ENCODE measurements around the gene MTHFD1L.
"Not testable (repeated sequence)": the region's sequence is repeated elsewhere in the genome, so short reads cannot be mapped to it uniquely, and the experiment has no call there.

The MTHFD1L gene

DNA sequence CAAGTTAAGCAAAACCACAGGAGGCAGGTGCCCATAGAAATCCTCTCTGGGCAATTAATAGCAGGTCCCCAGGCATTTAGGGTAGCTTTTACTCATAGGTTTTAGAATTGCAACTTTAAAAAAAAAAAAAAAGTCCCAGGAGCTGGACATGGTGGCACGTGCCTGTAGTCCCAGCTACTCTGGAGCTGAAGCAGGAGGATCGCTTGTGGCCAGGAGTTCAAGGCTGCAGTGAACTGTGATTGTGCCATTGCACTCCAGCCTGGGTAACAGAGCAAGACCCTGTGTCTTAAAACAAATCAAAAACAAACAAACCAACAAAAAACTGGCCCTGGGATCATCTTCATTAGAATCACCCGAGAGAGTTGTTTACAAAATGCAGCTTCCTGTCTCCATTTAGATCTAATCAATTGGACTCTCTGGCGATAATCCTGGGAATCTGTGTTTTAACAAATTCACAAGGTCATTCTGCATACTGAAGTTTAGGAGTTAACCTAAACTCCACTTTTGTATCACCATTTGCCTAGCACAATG is 242.5 kb downstream of the MTHFD1L start:
- DNase-seq = no peak

DNA sequence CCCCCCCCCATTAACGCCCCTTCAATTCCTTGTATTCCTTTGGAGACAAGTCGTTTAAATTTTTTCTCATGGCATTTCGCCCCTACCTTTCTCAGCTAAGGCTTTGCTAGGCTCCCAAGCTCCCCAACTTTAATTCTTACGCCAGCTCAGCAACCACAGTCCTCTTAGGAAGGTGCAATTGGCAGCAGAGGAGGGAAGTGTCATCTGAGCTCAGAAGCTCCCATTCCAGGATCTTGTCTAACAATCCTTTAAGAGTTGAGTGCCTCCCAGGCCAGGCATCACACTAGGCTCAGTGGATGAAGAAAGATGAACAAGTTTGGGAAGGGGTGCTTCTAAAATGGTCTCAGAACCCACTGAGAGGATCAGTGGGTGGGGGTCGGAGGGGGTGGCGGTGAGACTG is 243.0 kb downstream of the MTHFD1L start:
- no peak for DNase-seq

DNA sequence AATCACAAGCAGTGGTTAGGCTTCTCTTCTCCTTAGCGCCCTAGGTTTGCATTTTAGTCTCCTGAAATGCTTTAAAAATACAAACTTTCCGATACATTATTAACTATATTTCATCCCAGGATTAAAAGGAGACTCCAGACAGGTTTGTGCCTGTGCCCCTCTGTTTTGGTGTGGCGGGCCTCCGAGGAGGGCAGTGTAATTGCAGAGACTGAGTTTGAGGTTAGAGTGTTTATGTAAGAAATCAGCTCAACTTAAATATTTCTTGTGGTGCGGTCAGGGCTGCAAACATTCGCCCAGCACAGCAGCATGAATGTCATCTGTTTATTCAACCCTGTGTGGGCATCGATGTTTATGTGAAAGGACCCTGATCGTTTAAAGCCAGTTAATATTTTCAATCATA is 243.9 kb downstream of the MTHFD1L start:
- no peak for DNase-seq

DNA sequence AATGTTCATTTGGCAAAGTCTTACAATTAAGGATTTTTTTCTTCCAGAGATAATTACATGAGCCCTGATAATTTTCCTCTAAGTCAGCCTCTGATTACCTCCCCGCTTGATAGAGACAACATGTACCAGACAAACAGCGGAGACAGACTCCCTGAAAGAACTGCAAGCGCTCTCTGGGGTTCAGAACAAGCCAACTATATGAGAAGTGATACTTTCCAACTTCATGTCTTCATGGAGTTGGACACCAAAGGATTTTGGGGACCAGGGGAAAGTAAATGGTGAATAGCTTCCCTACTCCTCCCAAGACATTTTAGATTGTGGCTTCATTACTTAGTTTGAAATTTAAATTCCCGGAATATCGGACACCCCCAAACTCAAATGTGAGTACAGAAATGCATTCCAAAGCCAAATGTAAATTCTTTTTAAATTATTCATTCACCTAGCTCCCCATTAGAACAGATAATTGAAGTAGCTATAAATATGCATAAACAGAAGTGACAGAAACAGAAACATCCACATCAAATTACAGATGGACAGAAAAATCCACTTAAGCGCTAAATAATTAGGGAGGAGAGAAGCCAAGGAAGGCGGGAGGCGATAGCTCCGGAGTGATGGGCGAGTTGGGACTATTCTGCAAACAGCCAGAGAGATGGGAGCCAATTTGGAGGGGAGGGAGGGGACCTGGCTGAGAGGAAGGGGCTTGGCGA is 244.5 kb downstream of the MTHFD1L start:
- no peak for DNase-seq

DNA sequence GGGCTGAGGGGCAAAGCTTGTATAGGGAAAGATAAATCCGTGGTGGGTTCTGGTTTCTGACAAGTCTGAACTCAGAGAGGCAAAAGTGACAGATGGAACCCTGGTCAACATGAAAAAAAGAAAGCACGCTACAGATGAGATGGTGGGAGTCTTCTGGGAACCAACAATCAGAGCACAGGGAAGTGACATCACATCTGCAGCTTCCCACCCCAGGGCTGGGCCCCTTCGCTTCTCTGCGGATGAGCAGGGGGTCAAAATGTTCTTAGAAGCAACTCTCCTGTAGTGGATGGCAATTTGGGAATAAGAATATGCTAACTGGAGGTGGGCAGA is 245.0 kb downstream of the MTHFD1L start:
- DNase-seq = no peak

DNA sequence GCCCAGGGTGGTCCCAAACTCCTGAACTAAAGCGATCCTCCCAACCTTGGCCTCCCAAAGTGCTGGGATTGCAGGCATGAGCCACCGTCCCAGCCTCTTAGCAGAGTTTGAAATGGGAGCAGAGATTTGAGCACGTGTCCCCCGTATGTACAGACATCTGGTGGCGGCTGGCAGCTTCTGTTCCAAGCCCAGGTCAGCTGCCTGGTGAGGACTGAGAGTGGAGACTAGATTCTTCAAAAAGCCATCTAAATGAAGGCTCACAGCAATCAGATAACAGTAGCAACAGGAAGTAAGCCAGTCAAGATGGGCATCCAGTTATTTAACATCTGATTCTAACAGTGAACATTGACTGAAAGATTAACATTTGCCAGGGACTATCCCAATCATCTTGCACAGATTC is 246.2 kb downstream of the MTHFD1L start:
- DNase-seq = no peak

DNA sequence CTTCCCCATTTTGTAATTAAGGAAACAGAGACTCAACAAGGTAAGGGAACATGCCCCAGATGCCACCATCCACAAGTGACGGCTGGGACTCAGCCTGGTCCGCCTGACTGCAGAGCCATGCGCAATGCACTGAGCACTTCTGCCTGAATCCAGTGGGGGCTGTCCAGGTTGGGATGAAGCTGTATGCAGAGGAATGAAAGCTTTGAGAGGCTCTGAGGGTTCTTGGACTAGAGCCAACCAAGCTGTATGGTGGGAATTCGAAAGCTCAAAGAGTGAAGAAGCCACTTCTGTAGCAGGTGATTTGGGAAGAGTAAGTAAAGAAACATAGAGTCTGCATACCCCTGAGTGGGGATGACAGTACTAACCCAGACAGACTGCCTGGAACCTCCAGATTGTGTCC is 246.6 kb downstream of the MTHFD1L start:
- no peak for DNase-seq

DNA sequence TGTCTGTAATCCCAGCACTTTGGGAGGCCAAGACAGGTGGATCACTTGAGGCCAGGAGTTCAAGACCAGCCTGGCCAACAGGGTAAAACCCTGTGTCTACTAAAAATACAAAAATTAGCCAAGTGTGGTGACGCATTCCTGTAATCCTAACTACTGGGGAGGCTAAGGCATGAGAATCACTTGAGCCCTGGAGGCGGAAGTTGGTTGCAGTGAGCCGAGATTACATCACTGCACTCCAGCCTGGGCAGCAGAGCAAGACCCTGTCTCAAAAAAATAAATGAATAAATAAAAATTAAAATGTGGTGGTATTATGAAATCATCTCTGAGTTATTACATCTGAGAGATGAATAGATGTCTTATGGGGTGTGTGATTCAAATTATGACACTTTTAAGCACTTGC is 247.4 kb downstream of the MTHFD1L start:
- DNase-seq = not testable (repeated sequence)

DNA sequence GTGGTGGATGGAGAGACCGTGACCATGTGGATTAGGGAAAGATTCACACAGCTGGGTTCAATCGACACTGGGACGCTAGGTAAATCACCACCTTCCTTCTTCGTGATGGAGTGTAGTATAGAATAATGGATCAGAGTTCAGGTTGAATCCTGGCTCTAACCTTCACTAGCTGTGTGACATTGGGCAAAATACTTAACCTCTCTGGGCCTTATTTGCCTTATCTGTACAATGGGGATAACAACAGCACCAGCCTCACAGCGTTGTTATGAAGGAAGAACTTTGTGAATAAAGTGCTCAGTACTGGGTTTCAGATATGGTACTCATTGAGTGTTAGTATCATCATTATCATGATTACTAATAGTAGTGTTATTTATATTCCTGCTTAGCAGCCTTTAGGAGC is 248.1 kb downstream of the MTHFD1L start:
- no peak for DNase-seq

DNA sequence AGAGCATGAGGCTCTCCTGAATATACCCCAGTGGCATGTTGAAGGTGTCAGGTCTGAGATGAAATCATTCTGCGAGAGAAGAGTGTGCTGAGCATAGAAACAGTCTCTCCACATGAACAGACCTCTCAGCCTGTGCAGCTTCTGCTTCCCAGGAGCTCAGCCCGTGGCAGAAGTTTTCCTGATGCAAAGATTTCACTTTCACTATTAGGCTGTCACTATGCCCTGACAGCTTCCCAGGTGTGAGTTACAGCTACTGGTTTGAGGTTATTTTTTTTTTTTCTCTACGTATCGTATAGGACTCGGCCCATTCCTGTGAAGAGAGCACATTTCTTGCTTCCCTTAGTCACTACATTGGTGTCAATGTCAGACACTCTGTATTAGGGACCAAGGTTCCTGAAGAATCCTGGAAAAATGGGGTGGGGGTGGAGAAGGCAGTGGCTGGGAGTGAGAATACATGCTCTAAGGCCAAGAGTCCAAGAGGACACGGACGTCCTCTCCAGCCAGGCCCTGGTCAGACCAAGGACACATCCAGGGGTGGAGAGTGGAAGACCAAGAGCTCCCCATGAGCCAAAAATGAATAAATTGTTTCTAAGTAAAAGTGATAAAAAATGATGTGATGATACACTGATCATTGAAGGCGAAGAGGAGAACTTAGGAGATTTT is 253.1 kb downstream of the MTHFD1L start:
- no peak for DNase-seq

DNA sequence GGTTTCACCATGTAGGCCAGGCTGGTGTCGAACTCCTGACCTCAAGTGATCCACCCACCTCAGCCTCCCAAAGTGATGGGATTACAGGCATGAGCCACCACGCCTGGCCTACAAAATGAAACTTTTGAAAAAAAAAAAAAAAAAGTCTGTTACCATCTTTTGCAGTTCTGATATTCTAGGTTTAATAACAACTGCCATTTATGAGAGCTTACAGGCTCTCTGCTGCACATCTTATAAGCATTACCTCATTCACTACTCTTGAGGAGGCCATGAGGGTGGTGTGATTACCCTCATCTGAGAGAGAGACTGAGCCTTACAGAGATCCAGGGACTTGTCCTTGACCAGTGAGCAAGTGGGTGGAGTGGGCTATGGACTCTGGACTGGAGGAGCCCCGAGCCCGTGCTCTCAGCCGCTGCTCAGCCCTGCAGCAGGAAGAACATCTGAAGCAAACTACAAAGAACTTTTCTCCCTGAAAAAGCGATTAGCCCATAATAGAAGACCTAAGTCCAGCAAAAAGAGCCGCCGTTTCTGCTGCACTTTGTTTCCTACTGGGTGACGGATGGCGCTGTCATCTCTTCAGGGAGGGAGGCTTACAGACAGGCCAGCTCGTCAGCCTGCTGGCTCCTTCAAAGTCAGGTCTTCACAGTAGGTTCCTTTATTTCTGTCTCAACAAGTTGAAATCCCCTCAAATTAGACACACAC is 254.5 kb downstream of the MTHFD1L start:
- DNase-seq = no peak

DNA sequence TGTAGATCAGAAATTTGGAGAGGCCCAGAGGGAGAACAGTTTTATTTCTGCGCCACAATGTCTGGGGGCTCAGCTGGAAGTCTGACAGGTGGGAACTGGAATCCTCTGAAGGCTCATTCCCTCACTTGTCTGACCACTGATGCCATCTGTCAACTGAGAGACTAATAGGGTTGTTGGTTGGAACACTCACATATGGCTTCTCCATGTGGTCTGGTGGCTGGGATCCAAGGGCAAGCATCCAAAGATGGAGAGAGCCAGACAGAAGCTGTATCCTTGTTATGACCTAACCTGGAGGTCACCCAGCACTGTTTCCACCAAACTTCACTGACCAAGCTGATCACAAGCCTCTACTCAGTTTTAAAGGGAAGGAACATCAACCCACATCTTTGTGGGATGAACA is 256.4 kb downstream of the MTHFD1L start:
- no peak for DNase-seq

DNA sequence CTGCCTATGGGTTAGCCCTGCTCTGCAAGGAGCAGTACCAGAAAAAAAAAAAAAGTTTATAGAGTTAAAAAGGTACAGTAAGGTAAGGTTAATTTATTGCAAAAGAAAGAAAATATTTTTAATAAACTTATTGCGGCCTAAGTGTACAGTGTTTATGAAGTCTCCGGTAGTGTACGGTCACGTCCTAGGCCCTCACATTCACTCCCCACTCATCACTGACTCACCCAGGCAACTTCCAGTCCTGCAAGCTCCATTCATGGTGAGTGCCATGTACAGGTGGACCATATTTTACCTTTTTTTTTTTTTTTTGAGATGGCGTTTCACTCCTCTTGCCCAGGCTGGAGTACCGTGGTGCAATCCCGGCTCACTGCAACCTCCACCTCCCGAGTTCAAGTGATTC is 258.1 kb downstream of the MTHFD1L start:
- DNase-seq = not testable (repeated sequence)

DNA sequence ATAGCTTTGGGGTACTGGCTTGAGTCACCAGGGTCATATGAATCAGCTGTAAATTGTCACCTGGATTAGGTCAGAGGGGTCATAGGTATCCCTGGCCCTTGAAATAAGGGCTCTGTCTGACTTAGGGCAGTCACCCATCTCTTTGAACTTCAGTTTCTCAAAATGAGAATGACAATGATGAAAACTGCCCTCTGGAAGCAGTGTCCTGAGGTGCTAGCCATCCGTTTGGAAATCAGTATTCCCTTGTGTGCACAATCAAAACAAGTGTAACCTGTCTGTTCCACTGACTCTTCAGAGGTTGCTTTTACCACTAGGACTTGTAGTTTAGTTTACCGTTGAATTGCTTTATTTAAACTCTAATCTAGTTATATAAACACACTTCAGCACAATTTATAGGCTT is 259.7 kb downstream of the MTHFD1L start:
- not testable (repeated sequence) for DNase-seq

DNA sequence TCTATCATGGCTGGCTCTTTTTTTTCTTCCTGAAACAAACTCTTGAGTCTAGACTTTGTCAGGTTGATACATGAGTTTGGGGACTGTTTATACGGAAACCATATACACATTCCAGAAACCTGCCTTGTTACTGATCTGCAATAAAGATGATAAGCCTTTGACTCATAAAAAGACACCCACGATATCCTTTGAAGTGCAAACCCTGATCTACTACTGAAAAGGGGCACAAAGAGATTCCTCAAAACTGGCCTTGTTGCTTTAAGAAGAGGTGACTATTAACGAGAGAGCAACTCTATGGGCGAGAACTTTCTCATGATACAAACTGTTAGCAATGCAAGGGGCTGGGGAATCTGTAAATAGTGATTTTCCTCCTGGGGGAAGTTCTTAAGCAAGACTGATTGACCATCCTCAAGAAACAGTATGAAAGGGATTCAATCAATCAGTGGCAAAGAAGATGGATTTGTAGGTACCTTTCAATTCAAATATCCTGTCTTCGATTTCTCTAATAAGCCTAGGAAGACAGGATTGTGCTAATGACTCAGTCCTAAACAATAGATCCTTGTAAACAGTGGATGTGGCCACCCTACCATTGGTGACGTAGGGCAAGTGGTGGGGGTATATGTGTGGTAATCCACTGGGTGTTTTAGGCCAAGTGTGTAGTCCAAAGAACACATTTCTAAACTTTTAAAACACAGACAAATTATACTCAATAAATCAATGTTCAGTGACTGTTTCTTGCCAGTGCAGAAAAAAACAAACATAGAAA is 260.3 kb downstream of the MTHFD1L start:
- DNase-seq = not testable (repeated sequence)

DNA sequence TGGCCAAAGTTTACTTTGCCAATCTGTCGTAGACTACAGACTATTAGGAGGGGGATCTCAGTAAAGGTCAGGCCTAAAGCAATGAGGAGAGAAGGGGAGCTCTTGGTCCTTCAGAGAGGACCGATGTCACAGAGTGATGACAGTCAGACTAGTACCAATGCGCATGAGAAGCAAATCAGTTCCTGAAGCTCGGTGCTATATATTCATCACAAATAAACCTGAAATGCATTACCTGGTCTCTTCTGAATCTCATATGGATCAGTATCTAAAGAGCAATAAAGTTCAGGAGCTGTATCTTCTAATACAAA is 260.9 kb downstream of the MTHFD1L start:
- not testable (repeated sequence) for DNase-seq

DNA sequence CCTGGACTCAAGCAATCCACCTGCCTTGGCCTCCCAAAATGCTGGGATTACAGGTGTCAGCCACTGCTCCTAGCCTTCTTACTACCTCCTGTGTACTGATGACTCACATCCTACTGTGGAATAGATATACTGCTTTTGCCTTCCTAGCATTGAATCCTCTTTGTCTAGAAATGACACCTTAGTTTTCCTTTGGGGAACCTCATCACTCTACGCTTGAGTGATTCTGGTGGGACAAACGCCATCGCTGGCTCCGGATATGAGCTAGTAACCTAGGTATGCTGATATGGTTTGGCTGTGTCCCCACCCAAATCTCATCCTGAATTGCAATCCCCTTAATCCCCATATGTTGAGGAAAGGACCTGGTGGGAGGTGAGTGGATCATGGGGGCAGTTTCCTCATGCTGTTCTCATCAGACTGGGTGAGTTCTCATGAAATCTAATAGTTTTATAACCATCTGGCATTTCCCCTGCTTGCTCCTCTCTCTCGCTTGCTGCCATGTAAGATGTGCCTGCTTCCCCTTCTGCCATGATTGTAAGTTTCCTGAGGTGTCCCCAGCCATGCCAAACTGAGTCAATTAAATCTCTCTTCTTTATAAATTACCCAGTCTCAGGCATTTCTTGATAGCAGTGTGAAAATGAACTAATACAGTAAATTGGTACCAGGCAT is 261.8 kb downstream of the MTHFD1L start:
- DNase-seq = not testable (repeated sequence)

DNA sequence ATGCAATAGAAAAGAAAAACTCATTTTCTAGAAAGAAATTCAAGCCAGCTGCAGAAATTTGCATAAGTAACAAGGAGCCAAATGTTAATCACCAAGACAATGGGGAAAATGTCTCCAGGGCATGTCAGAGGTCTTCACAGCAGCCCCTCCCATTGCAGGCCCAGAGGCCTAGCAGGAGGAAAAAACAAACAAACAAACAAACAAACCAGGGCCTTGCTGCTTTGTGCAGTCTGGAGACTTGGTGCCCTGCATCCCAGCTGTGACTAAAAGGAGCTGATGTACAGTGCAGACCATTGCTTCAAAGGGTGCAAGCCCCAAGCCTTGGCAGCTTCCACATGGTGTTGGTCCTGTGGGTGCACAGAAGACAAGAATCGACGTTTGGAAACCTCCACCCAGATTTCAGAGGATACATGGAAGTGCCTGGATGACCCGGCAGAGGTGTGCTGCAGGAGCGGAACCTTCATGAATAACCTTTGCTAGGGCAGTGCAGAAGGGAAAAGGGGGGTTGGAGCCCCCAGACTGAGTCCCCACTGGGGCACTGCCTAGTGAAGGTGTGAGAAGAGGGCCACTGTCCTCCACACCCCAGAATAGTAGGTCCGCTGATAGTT is 263.4 kb downstream of the MTHFD1L start:
- no peak for DNase-seq

DNA sequence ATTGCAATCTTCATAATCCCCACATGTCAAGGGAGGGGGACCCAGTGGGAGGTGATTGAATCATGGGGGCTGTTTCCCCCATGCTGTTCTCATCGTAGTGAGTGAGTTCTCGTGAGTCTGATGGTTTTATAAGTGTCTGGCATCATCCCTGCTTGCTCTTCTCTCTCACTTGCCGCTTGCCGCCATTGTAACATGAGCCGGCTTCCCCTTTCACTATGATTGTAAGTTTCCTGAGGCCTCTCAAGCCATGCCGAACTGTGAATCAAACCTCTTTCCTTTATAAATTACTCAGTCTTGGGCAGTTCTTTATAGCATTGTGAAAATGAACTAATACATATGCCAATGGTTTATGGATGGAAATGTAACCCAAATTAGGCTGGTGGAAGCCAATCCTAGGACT is 264.8 kb downstream of the MTHFD1L start:
- DNase-seq = no peak

DNA sequence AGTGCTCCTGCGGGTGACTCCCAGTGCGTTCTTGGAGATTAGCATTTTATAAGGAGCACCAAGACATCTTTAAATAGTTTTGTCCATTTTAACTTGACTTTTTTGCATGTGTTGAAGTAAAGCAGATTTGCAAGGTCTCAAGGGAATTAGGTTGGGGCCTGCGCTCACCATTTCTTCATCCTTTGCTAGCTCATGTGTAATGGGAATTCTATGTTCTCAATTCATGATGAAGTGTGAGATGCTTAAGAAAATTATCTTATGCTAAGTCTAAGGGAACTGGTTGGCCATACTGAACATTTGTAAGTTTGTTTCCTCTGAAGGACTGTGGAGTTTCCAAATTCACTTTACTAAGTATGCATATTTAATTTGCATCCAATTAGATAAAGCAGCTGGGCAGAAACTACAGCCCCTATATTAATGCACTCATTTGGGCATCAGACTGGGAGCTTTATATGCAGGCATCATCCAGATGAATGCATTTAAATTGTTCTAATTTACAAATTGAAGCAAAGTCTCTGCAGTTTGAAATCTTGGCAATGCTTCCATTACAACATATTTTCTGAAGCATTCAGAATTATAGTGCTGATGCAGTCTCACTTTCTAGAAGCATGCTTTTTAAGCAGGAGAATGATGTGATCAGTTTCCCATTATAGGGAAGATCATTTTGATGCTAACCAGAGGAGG is 266.0 kb downstream of the MTHFD1L start:
- DNase-seq = no peak

DNA sequence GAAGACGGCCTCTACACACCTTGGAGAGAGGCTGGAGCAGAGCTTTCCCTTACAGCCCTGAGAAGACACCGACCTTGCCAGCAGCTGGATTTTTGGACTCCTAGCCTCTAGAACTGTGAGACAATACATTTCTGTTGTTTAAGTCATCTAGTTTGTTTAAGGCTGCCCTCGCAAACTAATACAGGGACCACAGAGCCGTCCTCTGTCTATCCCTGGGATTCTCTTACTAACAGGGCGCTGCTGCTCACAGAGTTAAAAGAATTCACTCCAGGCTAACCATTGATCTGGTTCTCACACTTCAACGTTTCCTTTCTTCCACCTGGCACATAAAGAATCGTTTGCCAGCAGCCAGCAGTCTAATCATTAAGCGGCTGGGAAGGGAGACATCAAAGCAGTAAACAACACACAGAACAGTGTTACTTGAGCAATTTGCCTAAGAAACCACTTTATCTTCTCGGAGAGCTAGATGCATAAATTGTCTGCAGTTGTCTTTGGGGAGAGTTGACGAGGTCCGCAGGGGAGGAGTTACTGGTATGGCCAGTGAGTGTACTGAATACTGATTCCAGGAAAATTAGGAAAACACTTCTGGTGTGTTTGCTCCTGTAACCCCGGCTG is 270.7 kb downstream of the MTHFD1L start:
- DNase-seq = no peak
